GM12878 (cell line): ENCODE results near the gene TRMT44.

ENCODE experiments used
- CBFB ChIP-seq: IDR thresholded peaks from 2 replicates; pipeline ENCODE4 v1.6.1; 2016; ENCODE audit warnings: antibody characterized with exemption, low read depth
- ELK1 ChIP-seq: IDR thresholded peaks from 2 replicates; pipeline ENCODE4 v1.6.1; 2012; ENCODE audit warnings: low read depth, low read length, improper control_type of control experiment
- EZH2 ChIP-seq: IDR thresholded peaks from 2 replicates; pipeline ENCODE4 v1.6.1; 2012; ENCODE audit warnings: low read depth, mild to moderate bottlenecking, control low read depth, inconsistent platforms, low read length, borderline replicate concordance; ENCODE audit not compliant: control insufficient read depth
- GABPA ChIP-seq: IDR thresholded peaks from 2 replicates; pipeline ENCODE4 v1.6.1; 2014; ENCODE audit warnings: antibody characterized with exemption, low read depth, mild to moderate bottlenecking, inconsistent platforms
- HDAC6 ChIP-seq: fragments of 200-600 bp; sonication (generic); IDR thresholded peaks from one replicate; pipeline ENCODE4 v1.8.0; 2017; ENCODE audit warnings: antibody characterized with exemption; ENCODE audit not compliant: unreplicated experiment
- MXI1 ChIP-seq: fragments of 150-350 bp; IDR thresholded peaks from 2 replicates; pipeline ENCODE4 v1.6.1; 2011; ENCODE audit warnings: low read depth, mild to moderate bottlenecking, inconsistent platforms, low read length, improper control_type of control experiment
- POLR2A ChIP-seq: IDR thresholded peaks from 2 replicates; pipeline ENCODE4 v1.6.1; 2011; ENCODE audit warnings: low read depth, mild to moderate bottlenecking, low read length
- RAD21 ChIP-seq: IDR thresholded peaks from 2 replicates; pipeline ENCODE4 v1.6.1; 2011; ENCODE audit warnings: mild to moderate bottlenecking, low read depth, low read length, moderate library complexity; ENCODE audit not compliant: insufficient read depth
- YBX1 ChIP-seq: fragments of 450-650 bp; IDR thresholded peaks from 2 replicates; pipeline ENCODE4 v1.6.1; 2016; ENCODE audit warnings: antibody characterized with exemption
- TF ChIP-seq, protein P1 (sequence below), 3 experiments: IDR thresholded peaks in 2 of 3; conservative IDR thresholded peaks in 1 of 3; 2 replicates each; pipeline ENCODE4 v1.5.1; 2011; ENCODE audit warnings: low read depth in 3 of 3, low read length in 3 of 3, mild to moderate bottlenecking in 3 of 3, control low read depth in 2 of 3, moderate library complexity in 2 of 3, inconsistent platforms in 1 of 3, mixed read lengths in 1 of 3; ENCODE audit not compliant: control insufficient read depth in 2 of 3, insufficient read depth in 1 of 3; ENCODE audit errors: extremely low read depth in 1 of 3
- TF ChIP-seq, protein P2 (sequence below): fragments of 450-650 bp; IDR thresholded peaks from 2 replicates; pipeline ENCODE4 v1.6.1; 2016; ENCODE audit warnings: mild to moderate bottlenecking

DNA sequence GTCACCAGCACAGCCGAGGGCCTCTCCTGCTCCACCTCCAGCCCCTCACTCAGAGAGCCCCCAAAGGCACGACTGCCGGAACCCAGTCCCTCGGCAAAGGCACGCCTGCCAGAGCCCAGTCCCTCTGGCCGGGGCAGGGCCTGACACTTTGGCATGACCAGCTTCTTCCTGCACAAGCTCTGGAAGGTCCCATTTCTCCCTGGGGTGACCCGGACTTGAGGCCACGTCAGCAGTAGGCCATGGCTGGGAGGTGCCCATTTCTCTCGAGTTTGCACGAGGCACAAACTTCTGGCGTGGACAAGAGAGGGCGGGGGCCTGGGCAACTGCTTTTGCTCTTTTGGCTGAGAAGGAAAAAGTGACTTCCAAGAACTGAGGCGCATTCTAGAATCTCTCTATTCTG lies 77.4 kb downstream of the TRMT44 start:
- TF ChIP-seq ELK1, result no peak
- TF ChIP-seq EZH2, result no peak
- TF ChIP-seq, protein P1, sequence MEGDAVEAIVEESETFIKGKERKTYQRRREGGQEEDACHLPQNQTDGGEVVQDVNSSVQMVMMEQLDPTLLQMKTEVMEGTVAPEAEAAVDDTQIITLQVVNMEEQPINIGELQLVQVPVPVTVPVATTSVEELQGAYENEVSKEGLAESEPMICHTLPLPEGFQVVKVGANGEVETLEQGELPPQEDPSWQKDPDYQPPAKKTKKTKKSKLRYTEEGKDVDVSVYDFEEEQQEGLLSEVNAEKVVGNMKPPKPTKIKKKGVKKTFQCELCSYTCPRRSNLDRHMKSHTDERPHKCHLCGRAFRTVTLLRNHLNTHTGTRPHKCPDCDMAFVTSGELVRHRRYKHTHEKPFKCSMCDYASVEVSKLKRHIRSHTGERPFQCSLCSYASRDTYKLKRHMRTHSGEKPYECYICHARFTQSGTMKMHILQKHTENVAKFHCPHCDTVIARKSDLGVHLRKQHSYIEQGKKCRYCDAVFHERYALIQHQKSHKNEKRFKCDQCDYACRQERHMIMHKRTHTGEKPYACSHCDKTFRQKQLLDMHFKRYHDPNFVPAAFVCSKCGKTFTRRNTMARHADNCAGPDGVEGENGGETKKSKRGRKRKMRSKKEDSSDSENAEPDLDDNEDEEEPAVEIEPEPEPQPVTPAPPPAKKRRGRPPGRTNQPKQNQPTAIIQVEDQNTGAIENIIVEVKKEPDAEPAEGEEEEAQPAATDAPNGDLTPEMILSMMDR (IDR thresholded peaks at IDR 0.05 in 2 of 3, conservative IDR thresholded peaks at IDR 0.05 in 1 of 3; ENCODE audit: control insufficient read depth in 2 of 3, extremely low read depth in 1 of 3, insufficient read depth in 1 of 3, low read depth in 3 of 3, low read length in 3 of 3), result no peak
- no peak for TF ChIP-seq RAD21
- no peak for TF ChIP-seq CBFB
- TF ChIP-seq HDAC6, result no peak
- TF ChIP-seq, protein P2, sequence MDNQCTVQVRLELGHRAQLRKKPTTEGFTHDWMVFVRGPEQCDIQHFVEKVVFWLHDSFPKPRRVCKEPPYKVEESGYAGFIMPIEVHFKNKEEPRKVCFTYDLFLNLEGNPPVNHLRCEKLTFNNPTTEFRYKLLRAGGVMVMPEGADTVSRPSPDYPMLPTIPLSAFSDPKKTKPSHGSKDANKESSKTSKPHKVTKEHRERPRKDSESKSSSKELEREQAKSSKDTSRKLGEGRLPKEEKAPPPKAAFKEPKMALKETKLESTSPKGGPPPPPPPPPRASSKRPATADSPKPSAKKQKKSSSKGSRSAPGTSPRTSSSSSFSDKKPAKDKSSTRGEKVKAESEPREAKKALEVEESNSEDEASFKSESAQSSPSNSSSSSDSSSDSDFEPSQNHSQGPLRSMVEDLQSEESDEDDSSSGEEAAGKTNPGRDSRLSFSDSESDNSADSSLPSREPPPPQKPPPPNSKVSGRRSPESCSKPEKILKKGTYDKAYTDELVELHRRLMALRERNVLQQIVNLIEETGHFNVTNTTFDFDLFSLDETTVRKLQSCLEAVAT, result no peak
- no peak for TF ChIP-seq MXI1
- TF ChIP-seq GABPA, result no peak
- TF ChIP-seq YBX1, result no peak
- no peak for TF ChIP-seq POLR2A
